GM12878 (cell line): ENCODE measurements around the gene SEC22C. TPM values are rescaled to one million over a fixed set of nuclear protein-coding genes. Genes with fewer than 3 reads are reported as not detected.

ENCODE experiments used
- CBX5 ChIP-seq: sonication (generic); IDR thresholded peaks from 2 replicates; pipeline ENCODE4 v1.6.1; 2016; ENCODE audit warnings: low read depth, moderate library complexity, mild to moderate bottlenecking, inconsistent platforms
- NKRF ChIP-seq: fragments of 450-650 bp; conservative IDR thresholded peaks from 2 replicates; pipeline ENCODE4 v1.6.1; 2017; ENCODE audit warnings: mild to moderate bottlenecking, moderate library complexity
- NR2F1 ChIP-seq: fragments of 450-650 bp; conservative IDR thresholded peaks from 2 replicates; pipeline ENCODE4 v1.6.1; 2017; ENCODE audit warnings: mild to moderate bottlenecking
- ZNF592 ChIP-seq: fragments of 450-650 bp; IDR thresholded peaks from 2 replicates; pipeline ENCODE4 v1.6.1; 2017; ENCODE audit warnings: mild to moderate bottlenecking, moderate library complexity
- polyA plus RNA-seq, 11 experiments: library from polyadenylated mRNA; depleted of rRNA in 4 of 11; unstranded in 6 of 11; stranded (reverse) in 5 of 11; fragments of >200 nt; fragmentation: Nextera tagmentation in 4 of 11; fragmentation: Illumina TruSeq in 1 of 11; extraction: Ambion mirVana in 4 of 11; extraction: Trizol in 1 of 11; gene quantifications; 1 replicate in 1 of 11; 2 replicates in 10 of 11; pipeline versions ENCODE4 v1.2.1 to v1.2.3, GENCODE V29; 2011 to 2016; ENCODE audit warnings: inconsistent platforms in 2 of 11, missing spikeins in 2 of 11, low read depth in 1 of 11
- total RNA-seq, 4 experiments: library from RNA; depleted of rRNA in 3 of 4; stranded (reverse); fragments of >200 nt in 3 of 4; fragmentation: Illumina TruSeq in 1 of 4; extraction: Trizol in 1 of 4; gene quantifications; 2 replicates each; pipeline versions ENCODE4 v1.2.1 to v1.2.3, GENCODE V29; 2013 to 2021

Gene SEC22C
- total and polyA plus RNA-seq, 10 of the 15 experiments (the other 5 are each of a cell fraction or from before 2014, with no cell fraction given) = 15.6 to 47.0 (median 39.1) TPM

GRCh38 chr3:42502429-42503250 lies 79.1 kb downstream of the SEC22C start, which contains the start of gene VIPR1 (continued):
- TF ChIP-seq NKRF = no peak
- no peak for TF ChIP-seq NR2F1
- TF ChIP-seq ZNF592 = no peak
- no peak for TF ChIP-seq CBX5
